OCI-LY7 (cell line): Measurements from ENCODE around the gene SCLY. TPM values are rescaled to one million over a fixed set of nuclear protein-coding genes. Genes with fewer than 3 reads are reported as not detected.

Source experiments
- BruUV-seq: library from RNA; stranded (reverse); fragments of 400-500 nt; replicated peaks from 2 replicates; lab custom pipeline; 2021; lab: Mats Ljungman, UMichigan
- CTCF ChIA-PET: fragments of 300-600 bp; sonication (Branson Sonifier 250); formaldehyde crosslinking; loops from one replicate; lab custom pipeline; 2022; ENCODE audit warnings: antibody characterized with exemption; ENCODE audit not compliant: unreplicated experiment; lab: Charles Lee
- POLR2A ChIA-PET: fragments of 300-600 bp; sonication (Branson Sonifier 250); formaldehyde crosslinking; loops from one replicate; lab custom pipeline; 2022; ENCODE audit warnings: antibody characterized with exemption; lab: Charles Lee
- DNase-seq: peaks from one replicate; pipeline ENCODE4 v3.0.0-alpha.2; 2015; ENCODE audit warnings: low spot score
- H2AFZ ChIP-seq: fragments of 200-600 bp; sonication (generic), shearing (Covaris generic); 2 replicates; pipeline ENCODE4 v1.6.1; 2014; ENCODE audit warnings: mild to moderate bottlenecking, antibody characterized with exemption, low read length, moderate library complexity
- H3K27ac ChIP-seq: fragments of 200-600 bp; sonication (generic); 2 replicates; pipeline ENCODE4 v1.5.1; 2014; ENCODE audit warnings: mixed run types, low read depth, mild to moderate bottlenecking, moderate library complexity, low read length, inconsistent platforms; ENCODE audit not compliant: poor library complexity, severe bottlenecking
- H3K36me3 ChIP-seq: fragments of 200-600 bp; sonication (generic); 2 replicates; pipeline ENCODE4 v1.6.1; 2014; ENCODE audit warnings: mild to moderate bottlenecking, antibody characterized with exemption, low read length, moderate library complexity, mixed read lengths; ENCODE audit not compliant: insufficient read depth
- H3K4me1 ChIP-seq: fragments of 200-600 bp; sonication (generic); 2 replicates; pipeline ENCODE4 v1.5.1; 2014; ENCODE audit warnings: mild to moderate bottlenecking, low read length; ENCODE audit not compliant: insufficient read depth, poor library complexity, severe bottlenecking
- H3K4me2 ChIP-seq: fragments of 200-600 bp; sonication (generic); 2 replicates; pipeline ENCODE4 v1.6.1; 2014; ENCODE audit warnings: mild to moderate bottlenecking, low read length
- H3K4me3 ChIP-seq: fragments of 200-600 bp; sonication (generic); 2 replicates; pipeline ENCODE4 v1.5.1; 2014; ENCODE audit warnings: mild to moderate bottlenecking, low read depth, low read length; ENCODE audit not compliant: poor library complexity, severe bottlenecking
- H3K79me2 ChIP-seq: fragments of 200-600 bp; sonication (generic); 2 replicates; pipeline ENCODE4 v1.6.1; 2016; ENCODE audit warnings: low read depth, mild to moderate bottlenecking, low read length, moderate library complexity, mixed read lengths; ENCODE audit not compliant: insufficient read depth
- H3K9me2 ChIP-seq: fragments of 200-600 bp; sonication (generic); 2 replicates; pipeline ENCODE4 v1.6.1; 2016; ENCODE audit warnings: mild to moderate bottlenecking, low read length, mixed read lengths; ENCODE audit not compliant: insufficient read depth
- H3K9me3 ChIP-seq: fragments of 200-600 bp; sonication (generic); 2 replicates; pipeline ENCODE4 v1.6.1; 2014; ENCODE audit warnings: mild to moderate bottlenecking, mixed run types, low read length, mixed read lengths
- H4K20me1 ChIP-seq: fragments of 200-600 bp; sonication (generic); 2 replicates; pipeline ENCODE4 v1.6.1; 2014; ENCODE audit warnings: mild to moderate bottlenecking, antibody characterized with exemption, low read length, moderate library complexity, mixed read lengths; ENCODE audit not compliant: insufficient read depth
- EZH2phosphoT487 ChIP-seq: fragments of 200-600 bp; sonication (generic); IDR thresholded peaks from 2 replicates; pipeline ENCODE4 v1.6.1; 2018; ENCODE audit warnings: low read depth, borderline replicate concordance, mild to moderate bottlenecking, mixed run types, antibody characterized with exemption, low read length, moderate library complexity, mixed read lengths
- intact Hi-C: fragments of 100-400 bp; cut with micrococcal nuclease; formaldehyde crosslinking; loops from one replicate; pipeline ENCODE4 v1.10.0; 2022; ENCODE audit not compliant: unreplicated experiment
- total RNA-seq, 2 experiments: library from RNA; depleted of rRNA in 1 of 2; stranded (reverse); fragments of >200 nt in 1 of 2; shearing (Covaris generic) in 1 of 2; gene quantifications; 2 replicates each; pipeline ENCODE4 v1.2.3, GENCODE V29; 2014 to 2022
- TF ChIP-seq, protein P1 (sequence below): fragments of 200-600 bp; sonication (generic); conservative IDR thresholded peaks from 2 replicates; pipeline ENCODE4 v1.5.1; 2014; ENCODE audit warnings: mild to moderate bottlenecking, antibody characterized with exemption, low read length, moderate library complexity, mixed read lengths

The SCLY gene
- total RNA-seq, 2 experiments from 2014 or later, result 29.9 to 41.7 TPM

DNA sequence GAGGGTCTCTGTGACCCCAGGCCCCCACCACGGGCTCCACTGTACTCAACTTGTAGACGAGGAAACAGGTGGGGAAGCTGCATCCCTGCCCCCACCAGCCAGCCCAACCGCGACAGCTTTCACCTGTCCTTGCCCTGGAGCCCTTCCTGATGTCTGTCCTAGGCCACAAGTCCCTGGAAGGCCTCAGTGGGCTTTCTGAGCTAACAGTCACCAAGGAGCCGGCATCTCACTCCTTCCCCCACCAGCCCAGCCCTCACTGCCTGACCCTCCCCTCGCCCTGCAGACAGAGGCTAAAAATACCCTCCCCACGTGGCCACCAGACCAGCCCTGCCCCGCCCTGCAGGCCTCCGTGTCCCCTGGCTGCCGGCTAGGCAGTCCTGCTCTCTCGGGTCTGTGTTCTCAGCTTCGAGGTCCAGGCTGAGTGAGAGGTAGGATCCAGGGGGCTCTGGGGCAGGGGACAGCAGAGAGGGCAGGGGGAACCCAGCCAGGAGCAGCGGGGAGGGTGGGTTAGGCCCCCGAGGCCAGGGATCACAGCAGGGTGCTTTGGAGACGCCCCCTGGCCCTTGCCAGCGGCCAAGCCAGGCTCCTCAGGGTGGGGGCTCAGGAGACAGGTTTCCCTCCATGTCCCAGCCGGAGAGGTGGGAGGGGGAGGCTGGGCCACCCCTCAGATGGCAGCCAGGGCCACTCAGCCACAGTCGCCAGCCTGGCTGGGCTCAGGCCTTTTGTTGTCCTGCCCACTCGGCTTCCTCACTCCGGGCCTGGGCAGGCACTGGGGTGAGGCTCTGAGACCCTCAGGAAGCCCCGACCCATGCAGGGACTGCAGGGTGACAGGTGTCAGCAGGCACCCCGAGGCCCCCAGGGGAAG, 77.8 kb downstream of the SCLY start, which contains the start of gene KLHL30:
Gene KLHL30, plus strand, starts transcription at position 338 of the 865 bp plus-strand sequence. CDS start 2,087 bp downstream, outside the sequence.
- Histone ChIP-seq H3K27ac (no peak within 1 kb of the TSS), H3K4me2 (peak within 1 kb of the TSS; percentile 51), H3K79me2 (no peaks in the 10 kb centered on the region), H3K9me3 (no peaks in the 10 kb centered on the region), H3K4me3 (peak within 1 kb of the TSS; percentile 22), H2AFZ (peak within 1 kb of the TSS; percentile 48; the same call in 1 of the 2 replicates), H3K36me3 (no peaks in the 10 kb centered on the region), H4K20me1 (no peaks in the 10 kb centered on the region), H3K4me1 (peaks cover 16% of the 10 kb centered on the region), H3K9me2 (no peaks in the 10 kb centered on the region)
- no peak for DNase-seq
- TF ChIP-seq, protein P1, sequence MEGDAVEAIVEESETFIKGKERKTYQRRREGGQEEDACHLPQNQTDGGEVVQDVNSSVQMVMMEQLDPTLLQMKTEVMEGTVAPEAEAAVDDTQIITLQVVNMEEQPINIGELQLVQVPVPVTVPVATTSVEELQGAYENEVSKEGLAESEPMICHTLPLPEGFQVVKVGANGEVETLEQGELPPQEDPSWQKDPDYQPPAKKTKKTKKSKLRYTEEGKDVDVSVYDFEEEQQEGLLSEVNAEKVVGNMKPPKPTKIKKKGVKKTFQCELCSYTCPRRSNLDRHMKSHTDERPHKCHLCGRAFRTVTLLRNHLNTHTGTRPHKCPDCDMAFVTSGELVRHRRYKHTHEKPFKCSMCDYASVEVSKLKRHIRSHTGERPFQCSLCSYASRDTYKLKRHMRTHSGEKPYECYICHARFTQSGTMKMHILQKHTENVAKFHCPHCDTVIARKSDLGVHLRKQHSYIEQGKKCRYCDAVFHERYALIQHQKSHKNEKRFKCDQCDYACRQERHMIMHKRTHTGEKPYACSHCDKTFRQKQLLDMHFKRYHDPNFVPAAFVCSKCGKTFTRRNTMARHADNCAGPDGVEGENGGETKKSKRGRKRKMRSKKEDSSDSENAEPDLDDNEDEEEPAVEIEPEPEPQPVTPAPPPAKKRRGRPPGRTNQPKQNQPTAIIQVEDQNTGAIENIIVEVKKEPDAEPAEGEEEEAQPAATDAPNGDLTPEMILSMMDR, result no peak
- no peak for TF ChIP-seq EZH2phosphoT487
- ChIA-PET CTCF (interaction anchor here (0.6 to 1.3 kb wide), 5 partner anchors 9 to 356 kb away, joined by 3 to 6 read pairs (median 4); no protein-coding TSS in a partner anchor), POLR2A (interaction anchor here (0.6 to 1.4 kb wide), 4 partner anchors 30 to 218 kb away, joined by 3 to 6 read pairs (median 3); no protein-coding TSS in a partner anchor)
- BruUV-seq, result no TSS peak
- intact Hi-C loops, result loop anchor here (1.0 kb wide), 1 partner anchor 31 kb away; no protein-coding TSS in a partner anchor

DNA sequence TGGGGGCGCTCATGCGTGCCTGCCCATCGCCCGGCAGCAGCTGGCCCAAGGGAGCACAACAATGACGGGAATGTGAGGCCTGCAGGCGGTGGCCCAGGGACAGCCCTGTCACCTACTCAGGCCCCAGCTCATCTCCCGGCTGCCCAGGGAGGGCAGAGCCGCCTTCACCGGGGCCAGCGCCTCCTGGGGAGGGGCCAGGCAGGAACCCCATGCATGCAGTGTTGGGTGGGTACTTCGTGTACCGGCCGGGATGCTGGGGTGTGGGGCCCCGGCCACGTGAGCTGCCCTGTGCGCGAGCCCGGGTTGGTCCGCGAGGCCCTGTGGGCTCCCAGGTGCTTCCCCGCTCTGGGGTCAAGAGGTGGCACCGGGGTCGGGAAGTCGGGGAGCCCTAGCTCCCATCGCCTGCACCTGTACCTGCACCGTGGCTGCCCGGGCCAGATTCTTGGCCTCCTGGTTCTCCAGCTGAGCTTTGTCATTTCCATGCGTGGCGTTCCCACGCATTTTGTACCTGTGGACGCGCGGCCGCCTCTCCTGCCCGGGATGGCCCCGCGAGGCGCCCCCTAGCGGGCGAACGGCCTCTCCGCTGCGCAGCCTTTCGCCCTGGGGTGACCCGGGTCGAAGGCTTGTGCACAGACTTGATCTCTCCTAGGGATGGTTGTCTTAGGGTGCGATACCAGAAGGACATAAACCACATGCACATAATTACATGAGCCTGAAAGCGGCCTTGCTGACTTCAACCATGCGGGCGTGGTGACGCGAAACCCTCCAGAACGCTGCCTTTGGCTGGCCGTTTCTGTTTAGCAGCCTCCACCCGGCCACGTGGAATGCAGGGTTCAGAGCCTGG, 78.6 kb downstream of the SCLY start:
- Histone ChIP-seq H3K27ac (no peak overlapping the region), H3K79me2 (no peaks in the 10 kb centered on the region), H3K9me2 (no peaks in the 10 kb centered on the region), H3K4me2 (peak overlapping the region; percentile 51), H3K36me3 (no peaks in the 10 kb centered on the region), H3K4me1 (peaks cover 16% of the 10 kb centered on the region), H2AFZ (peak overlapping the region; percentile 48; the same call in 1 of the 2 replicates), H3K4me3 (peak overlapping the region; percentile 22), H4K20me1 (no peaks in the 10 kb centered on the region), H3K9me3 (no peaks in the 10 kb centered on the region)
- POLR2A ChIA-PET, result interaction anchor here (0.6 to 1.4 kb wide), 3 partner anchors 31 to 217 kb away, joined by 3 to 6 read pairs (median 3); no protein-coding TSS in a partner anchor
- intact Hi-C loops, result loop anchor here (1.0 kb wide), 1 partner anchor 32 kb away; no protein-coding TSS in a partner anchor
- BruUV-seq, result no TSS peak
- TF ChIP-seq, protein P1, result peak; percentile 89
- no peak for TF ChIP-seq EZH2phosphoT487
- DNase-seq, result peak; percentile 55
- CTCF ChIA-PET, result interaction anchor here (0.7 to 1.3 kb wide), 4 partner anchors 8 to 56 kb away, joined by 3 to 4 read pairs (median 4); no protein-coding TSS in a partner anchor
